ENCODE data around the gene RENBP.

Gene RENBP

GRCh38 chrX:153953892-153954557 is 9.6 kb upstream of the RENBP start:
- no peak for DNase-seq (ENCODE audit: low read depth in 3 of 3)

DNA sequence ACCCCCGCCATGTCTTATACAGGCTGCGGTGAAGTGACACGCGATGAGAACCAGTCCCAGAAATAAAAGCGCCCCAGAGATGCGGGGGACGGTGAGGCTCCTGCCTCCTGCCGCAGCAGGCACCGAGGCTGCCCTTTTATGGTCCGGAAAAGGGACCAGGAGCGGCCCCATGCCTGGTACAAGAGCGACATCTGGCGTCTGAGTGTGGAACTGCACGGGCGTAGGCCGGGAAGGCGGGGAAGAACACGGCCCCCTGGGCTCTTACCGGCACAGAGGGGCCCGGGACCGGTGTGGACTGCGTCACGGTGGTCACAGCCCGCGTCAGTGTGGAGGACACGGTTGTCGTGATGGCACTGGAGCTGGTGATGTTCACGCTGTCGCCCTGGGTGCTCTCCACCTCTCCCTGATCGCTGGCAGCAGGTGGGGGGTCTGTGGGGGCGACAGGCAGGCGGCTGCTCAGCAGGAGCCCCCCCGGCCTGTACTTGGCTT is 8.9 kb upstream of the RENBP start:
- peak in 2 of 3 experiments; percentile 57 to 73 for DNase-seq (ENCODE audit: low read depth in 3 of 3)

DNA sequence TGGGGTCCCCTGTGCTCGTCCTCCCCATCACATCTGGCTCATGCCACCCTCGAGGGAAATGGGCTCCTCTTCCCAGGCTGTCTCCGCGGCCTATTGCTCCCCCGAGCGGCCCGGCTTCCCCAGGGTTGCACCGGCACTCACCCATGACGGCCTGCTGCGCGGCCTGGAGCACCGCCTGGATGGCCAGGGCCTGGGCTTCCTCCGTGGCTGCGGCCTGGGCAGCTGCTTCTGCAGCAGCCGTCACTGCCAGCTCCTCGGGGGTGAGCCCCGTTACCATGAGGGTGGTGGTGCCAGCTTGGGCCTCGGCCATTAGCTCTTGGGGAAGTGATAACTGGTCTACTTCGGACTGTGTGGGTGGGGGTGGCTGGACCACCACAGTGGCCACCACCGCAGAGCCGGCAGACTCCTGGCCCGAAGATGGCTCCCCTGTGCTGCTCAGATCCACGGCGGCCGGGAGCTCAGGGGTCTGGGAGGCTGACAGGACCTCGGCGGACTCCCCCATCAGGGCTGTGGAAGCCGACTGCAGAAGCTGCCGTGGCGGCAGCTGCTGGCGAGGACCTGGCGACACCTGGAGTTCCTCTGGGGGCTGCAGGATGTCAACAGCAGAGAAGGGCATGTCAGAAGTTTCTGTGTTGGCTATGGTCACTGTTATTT is 8.1 kb upstream of the RENBP start:
- DNase-seq (ENCODE audit: low read depth in 3 of 3): no peak

DNA sequence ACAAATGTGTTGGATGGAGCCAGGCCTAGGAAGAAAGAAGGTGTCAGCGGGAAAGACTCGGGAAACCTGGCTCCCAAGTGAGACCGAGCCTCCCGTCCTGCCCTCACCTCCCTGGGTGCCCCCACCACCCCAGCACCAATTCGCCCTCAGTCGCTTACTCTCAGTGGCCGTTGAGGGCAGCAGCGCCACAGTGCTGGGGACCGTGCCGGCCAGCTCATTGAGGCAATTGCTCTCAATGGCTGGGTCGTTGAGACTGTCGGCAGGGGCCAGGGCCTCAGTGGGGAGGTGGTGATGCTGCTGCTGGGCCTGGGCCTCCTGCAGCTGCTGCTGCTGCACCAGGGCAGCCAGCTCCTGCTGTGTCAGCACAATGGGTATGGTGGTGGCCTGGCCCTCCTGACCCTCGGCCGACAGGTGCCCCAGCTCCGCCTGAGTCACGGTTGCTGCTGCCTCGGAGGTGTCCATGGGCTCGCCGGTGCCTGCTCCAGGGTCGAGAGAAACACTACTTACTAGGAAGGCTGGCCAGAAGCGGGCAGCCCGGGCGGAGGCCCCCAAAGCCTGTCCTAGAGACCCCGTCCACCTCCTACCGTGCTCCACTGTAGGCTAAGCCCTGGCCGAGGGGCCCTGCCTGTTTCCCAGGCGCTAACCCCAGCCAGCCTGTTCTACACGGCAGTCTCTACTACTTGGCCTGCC is 7.4 kb upstream of the RENBP start:
- no peak for DNase-seq (ENCODE audit: low read depth in 3 of 3)

DNA sequence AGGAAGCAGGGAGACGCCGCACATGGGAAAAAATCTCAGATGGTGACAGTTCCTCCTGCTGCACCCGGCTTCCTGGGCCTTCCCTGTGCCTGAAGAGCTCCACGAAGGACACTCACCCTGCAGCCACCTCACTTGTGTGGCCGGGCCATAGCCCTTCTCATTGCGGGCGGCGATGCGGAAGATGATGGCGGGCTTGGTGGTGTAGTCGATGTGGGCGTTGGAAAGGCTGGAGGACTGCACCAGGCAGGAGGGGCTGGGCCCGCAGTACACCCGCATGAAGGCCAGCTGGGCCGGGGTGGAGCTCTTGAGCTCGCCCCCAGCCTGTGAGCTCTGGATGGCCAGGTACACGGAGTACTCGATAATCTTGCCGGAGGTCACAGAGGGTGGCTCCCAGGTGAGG is 5.7 kb upstream of the RENBP start:
- DNase-seq (ENCODE audit: low read depth in 3 of 3): no peak

- DNase-seq (ENCODE audit: low read depth in 3 of 3): no peak
Measured at GRCh38 chrX:153948847-153949805, 4.7 kb upstream of the RENBP start.

GRCh38 chrX:153948002-153948466 is 3.6 kb upstream of the RENBP start:
- DNase-seq (ENCODE audit: low read depth in 3 of 3): no peak

- DNase-seq (ENCODE audit: low read depth in 3 of 3): peak in 2 of 3 experiments; percentile 47 to 75
Measured at GRCh38 chrX:153947009-153947769, 2.7 kb upstream of the RENBP start.

GRCh38 chrX:153945956-153946943 is 1.8 kb upstream of the RENBP start:
- DNase-seq (ENCODE audit: low read depth in 3 of 3): no peak

- DNase-seq (ENCODE audit: low read depth in 3 of 3): no peak
Measured at GRCh38 chrX:153944800-153945150, 332 bp upstream of the RENBP start.

DNA sequence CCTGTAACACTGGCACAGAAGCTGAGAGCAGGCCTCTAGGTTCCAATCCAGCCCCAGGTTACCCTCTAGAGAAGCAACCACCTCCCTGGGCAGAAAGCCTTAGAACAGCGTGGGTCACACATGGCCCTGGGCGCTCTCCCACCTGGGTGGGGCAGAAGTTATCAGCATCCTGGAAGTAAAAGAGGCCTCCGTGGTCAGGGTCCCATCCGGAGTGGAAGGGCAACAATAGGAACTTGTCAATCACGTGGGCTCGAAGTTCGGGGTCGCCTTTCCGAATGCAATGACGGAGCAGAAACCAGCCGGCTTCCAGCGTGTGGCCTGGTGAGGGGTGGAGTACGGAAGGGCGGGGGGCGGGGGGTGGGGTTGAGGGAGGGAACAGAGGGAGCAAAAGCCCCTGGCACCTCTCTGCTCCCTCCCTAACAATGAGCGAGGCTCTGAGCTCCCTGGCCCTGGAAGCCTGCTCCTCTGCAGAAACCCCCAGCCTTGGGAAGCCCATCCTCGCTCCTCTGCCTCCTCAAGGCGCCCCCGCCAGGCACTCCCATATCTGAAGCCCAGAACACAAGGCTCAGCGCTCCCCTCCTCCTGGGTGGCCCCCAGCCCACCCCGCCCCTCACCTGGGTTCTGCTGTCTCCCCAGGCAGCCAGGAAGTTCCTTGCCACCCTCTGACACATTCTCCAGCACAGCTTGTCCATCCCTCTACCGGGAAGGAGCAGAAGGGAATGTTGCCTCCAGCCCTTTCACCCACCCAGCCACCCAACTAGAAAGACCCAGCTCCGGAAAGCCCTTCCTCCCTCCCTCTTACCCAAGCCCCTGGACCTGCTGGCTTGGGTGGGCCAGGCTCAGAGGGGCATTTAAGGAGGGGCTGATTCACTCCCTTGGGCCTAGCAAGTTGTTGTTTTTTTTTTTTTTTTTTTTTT is 2.8 kb downstream of the RENBP start:
- DNase-seq (ENCODE audit: low read depth in 3 of 3): no peak

GRCh38 chrX:153939573-153939972 is 4.9 kb downstream of the RENBP start:
- DNase-seq (ENCODE audit: low read depth in 3 of 3): no peak

GRCh38 chrX:153938226-153938786 is 6.1 kb downstream of the RENBP start:
- no peak for DNase-seq (ENCODE audit: low read depth in 3 of 3)

DNA sequence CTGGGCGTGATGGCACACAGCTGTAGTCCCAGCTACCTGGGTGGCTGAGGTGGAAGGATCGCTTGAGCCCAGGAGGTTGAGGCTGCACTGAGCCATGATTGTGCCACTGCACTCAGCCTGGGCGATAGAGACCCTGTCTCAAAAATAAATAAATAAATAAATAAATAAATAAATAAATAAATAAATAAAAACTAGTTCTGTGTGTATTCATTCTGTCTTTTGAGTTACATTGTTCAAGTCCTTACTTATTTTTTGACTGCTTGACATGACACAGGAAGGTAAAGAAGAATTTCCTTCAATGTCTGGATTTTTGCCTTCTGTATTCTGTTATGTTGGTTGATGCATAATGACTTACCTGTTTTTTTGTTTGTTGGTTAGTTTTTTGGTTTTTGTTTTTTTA is 7.4 kb downstream of the RENBP start:
- no peak for DNase-seq (ENCODE audit: low read depth in 3 of 3)

DNA sequence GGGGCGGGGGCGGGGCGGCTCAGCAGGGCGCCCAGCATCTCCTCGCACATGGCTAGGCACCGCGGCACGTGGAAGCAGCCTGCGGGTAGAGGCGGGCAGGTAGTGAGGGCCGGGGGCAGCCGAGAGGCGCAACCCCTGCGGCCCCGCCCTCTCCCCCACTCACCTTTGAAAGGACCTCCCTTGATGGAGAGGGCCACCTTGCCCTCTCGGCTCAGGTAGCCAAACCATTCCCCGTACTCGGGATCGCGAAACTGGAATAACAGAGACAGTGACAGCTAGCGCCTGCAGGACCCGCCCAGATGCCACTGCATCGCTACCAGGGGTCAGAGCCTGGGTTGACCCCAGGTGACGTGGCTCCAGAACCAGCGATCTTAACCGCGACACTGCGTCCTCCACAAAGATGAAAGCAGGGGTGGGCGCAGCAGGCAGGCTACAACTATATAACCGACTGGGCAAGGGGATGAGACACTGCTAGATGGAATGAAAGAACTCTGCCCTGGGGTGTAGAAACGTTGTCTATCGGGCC is 9.1 kb downstream of the RENBP start:
- no peak for DNase-seq (ENCODE audit: low read depth in 3 of 3)

DNA sequence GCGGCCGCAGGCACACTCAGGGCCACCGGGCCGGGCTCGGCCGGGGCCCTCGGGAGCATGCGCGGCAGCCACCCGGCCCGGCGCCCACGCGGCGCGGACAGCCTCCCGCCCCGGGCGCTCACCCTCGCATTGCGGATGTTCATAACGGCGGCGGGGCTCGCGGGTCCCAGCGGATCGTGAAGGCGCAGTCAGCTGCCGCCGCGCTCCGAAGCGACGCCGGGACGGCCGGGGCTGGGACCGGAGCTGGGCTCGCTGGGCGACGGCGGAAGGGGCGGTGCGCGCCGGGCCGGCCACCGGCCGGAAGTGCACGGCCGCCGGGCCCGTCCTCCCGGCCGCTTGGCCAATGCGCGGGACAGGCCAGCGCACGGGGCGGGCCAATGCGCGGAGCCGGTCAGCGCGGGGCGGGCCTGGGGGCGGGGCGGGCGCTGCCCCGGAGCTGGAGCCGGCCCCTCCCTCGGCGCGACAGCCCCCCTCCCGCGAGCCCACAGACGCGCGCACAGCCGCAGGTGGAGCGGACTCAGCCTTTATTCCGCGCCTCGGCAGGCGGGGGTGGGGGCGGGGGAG is 9.6 kb downstream of the RENBP start, which contains the start of gene NAA10:
Gene NAA10, minus strand, starts transcription at position 276 of the 564 bp plus-strand sequence. Its CDS starts 133 bp downstream, at position 143.
- peak in 1 of 3 experiments; percentile 64 for DNase-seq (ENCODE audit: low read depth in 3 of 3)

GRCh38 chrX:153934148-153934761 is 10.2 kb downstream of the RENBP start:
- no peak for DNase-seq (ENCODE audit: low read depth in 3 of 3)
